ENCODE data around the gene RAB11FIP5.

Gene RAB11FIP5, protein sequence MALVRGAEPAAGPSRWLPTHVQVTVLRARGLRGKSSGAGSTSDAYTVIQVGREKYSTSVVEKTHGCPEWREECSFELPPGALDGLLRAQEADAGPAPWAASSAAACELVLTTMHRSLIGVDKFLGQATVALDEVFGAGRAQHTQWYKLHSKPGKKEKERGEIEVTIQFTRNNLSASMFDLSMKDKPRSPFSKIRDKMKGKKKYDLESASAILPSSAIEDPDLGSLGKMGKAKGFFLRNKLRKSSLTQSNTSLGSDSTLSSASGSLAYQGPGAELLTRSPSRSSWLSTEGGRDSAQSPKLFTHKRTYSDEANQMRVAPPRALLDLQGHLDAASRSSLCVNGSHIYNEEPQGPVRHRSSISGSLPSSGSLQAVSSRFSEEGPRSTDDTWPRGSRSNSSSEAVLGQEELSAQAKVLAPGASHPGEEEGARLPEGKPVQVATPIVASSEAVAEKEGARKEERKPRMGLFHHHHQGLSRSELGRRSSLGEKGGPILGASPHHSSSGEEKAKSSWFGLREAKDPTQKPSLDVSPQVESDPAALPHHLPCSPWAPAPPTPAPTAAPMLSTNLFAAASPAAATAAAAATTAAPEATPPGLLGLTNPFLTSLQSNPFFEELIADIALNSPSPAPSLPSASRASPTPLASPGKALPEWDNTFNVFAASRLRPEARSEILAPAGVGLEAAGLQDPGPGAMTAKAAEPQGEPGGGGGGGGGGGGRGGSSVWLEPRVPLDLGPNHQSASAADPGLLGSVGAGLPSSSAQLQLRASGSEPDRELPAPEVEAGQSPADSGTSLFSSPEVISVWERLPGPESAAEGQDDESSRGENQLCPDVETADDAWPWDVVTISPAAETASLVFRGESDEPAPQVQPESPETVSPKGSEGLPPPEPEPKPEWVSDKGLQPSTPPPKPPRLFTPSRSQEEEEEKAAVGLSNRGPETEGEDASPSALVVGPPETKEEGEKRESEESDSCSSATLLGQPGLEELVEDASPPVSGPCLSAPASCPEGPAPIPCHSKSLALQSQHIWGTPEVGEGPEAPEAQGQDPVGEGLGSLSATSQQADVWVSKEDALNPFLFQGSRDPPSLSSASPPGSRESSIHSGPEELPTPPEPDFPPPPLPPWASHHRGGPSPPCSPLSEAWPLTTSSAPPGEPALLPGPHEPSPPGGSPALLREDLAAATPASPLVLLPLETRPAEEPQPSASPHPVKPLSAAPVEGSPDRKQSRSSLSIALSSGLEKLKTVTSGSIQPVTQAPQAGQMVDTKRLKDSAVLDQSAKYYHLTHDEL (N-terminal part only)

GRCh38 chr2:73112913-73113854 is at the start of gene RAB11FIP5:
TSS of gene RAB11FIP5 (minus strand) at chr2:73112948. CDS start at chr2:73112777, 171 bp downstream.
- DNase-seq (ENCODE audit: low read depth, low spot score): peak; percentile 89
- H3K4me3 ChIP-seq (ENCODE audit: low read depth, low read length): peak within 1 kb of the TSS; percentile 66
- TF ChIP-seq, protein P1, sequence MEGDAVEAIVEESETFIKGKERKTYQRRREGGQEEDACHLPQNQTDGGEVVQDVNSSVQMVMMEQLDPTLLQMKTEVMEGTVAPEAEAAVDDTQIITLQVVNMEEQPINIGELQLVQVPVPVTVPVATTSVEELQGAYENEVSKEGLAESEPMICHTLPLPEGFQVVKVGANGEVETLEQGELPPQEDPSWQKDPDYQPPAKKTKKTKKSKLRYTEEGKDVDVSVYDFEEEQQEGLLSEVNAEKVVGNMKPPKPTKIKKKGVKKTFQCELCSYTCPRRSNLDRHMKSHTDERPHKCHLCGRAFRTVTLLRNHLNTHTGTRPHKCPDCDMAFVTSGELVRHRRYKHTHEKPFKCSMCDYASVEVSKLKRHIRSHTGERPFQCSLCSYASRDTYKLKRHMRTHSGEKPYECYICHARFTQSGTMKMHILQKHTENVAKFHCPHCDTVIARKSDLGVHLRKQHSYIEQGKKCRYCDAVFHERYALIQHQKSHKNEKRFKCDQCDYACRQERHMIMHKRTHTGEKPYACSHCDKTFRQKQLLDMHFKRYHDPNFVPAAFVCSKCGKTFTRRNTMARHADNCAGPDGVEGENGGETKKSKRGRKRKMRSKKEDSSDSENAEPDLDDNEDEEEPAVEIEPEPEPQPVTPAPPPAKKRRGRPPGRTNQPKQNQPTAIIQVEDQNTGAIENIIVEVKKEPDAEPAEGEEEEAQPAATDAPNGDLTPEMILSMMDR (IDR thresholded peaks at IDR 0.05; ENCODE audit: low read depth, low read length): no peak
- in situ Hi-C loops (cut with HindIII; ENCODE audit: low sequenced_read_pairs): no loop called here

GRCh38 chr2:73156539-73157124 is 43.9 kb upstream of the RAB11FIP5 start:
- H3K4me3 ChIP-seq (ENCODE audit: low read depth, low read length): no peak overlapping the region
- peak; percentile 63 for DNase-seq (ENCODE audit: low read depth, low spot score)

DNA sequence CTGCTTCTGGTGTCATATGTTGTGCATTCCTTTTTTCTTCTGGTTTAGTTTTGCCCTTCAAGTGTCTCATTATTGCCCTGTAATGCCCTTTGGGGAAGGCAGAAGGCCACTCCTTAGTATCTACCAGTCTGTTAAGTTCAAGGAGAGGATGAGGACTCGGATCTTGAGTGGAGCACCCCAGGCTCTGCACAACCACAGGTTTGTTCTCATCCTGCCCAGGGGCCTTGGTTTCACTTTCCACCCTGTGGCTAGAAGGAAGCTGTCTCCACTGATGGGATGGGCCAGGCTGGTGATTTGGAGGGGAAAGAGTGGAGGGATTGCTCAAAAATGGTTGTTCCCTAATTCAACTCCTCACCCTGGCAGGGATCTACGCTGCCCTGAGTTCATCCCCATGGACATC is 30.2 kb upstream of the RAB11FIP5 start:
- no peak overlapping the region for H3K4me3 ChIP-seq (ENCODE audit: low read depth, low read length)
- TF ChIP-seq, protein P1 (IDR thresholded peaks at IDR 0.05; ENCODE audit: low read depth, low read length): no peak
- in situ Hi-C loops (cut with HindIII; ENCODE audit: low sequenced_read_pairs): no loop called here
- DNase-seq (ENCODE audit: low read depth, low spot score): no peak

More at GRCh38 chr2:73156539-73157124, 43.9 kb upstream of the RAB11FIP5 start:
- TF ChIP-seq, protein P1 (IDR thresholded peaks at IDR 0.05; ENCODE audit: low read depth, low read length): peak; percentile 92
- in situ Hi-C loops (cut with HindIII; ENCODE audit: low sequenced_read_pairs): no loop called here

DNA sequence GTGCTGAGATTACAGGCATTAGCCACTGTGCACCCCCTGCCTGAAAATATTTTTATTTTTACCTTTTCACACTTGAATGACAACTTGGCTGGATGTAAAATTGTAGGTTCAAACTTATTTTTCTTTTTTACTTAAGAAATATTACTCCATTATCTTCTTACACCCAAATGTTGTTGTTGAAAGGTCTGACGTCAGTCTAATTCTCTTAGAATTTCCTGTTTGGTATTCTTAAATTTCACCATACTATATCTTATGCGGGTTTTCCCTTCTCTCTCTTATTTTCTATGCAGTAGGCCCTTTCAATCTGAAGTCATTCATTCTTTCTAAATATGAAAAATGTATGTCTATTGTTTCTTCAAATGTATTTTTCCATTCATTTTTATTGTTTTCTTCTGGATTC is 29.1 kb upstream of the RAB11FIP5 start:
- in situ Hi-C loops (cut with HindIII; ENCODE audit: low sequenced_read_pairs): no loop called here
- no peak for DNase-seq (ENCODE audit: low read depth, low spot score)
- TF ChIP-seq, protein P1 (IDR thresholded peaks at IDR 0.05; ENCODE audit: low read depth, low read length): no peak
- no peak overlapping the region for H3K4me3 ChIP-seq (ENCODE audit: low read depth, low read length)

DNA sequence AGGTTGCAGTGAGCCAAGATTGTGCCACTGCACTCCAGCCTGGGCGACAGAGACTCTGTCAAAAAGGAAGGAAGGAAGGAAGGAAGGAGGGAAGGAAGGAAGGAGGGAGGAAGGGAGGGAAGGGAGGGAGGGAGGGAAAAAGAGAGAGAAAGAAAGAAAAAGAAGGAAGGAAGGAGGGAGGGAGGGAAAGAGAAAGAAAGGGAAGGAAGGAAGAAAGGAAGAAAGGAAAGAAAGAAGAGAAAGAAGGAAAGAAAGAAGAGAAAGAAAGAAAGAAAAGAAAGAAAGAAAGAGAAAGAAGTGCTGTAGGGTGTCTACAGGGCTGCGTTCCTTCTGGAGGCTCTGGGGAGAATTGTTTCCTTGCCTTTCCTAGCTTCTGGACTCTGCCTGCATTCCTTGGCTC is 22.5 kb upstream of the RAB11FIP5 start:
- in situ Hi-C loops (cut with HindIII; ENCODE audit: low sequenced_read_pairs): no loop called here
- H3K4me3 ChIP-seq (ENCODE audit: low read depth, low read length): no peak overlapping the region
- no peak for DNase-seq (ENCODE audit: low read depth, low spot score)
- TF ChIP-seq, protein P1 (IDR thresholded peaks at IDR 0.05; ENCODE audit: low read depth, low read length): no peak
